ENCODE data around the gene RHBG. TPM values are rescaled to one million over a fixed set of nuclear protein-coding genes. Genes with fewer than 3 reads are reported as not detected.

Gene RHBG
- total RNA-seq, 2 experiments from 2014 or later: not detected

DNA sequence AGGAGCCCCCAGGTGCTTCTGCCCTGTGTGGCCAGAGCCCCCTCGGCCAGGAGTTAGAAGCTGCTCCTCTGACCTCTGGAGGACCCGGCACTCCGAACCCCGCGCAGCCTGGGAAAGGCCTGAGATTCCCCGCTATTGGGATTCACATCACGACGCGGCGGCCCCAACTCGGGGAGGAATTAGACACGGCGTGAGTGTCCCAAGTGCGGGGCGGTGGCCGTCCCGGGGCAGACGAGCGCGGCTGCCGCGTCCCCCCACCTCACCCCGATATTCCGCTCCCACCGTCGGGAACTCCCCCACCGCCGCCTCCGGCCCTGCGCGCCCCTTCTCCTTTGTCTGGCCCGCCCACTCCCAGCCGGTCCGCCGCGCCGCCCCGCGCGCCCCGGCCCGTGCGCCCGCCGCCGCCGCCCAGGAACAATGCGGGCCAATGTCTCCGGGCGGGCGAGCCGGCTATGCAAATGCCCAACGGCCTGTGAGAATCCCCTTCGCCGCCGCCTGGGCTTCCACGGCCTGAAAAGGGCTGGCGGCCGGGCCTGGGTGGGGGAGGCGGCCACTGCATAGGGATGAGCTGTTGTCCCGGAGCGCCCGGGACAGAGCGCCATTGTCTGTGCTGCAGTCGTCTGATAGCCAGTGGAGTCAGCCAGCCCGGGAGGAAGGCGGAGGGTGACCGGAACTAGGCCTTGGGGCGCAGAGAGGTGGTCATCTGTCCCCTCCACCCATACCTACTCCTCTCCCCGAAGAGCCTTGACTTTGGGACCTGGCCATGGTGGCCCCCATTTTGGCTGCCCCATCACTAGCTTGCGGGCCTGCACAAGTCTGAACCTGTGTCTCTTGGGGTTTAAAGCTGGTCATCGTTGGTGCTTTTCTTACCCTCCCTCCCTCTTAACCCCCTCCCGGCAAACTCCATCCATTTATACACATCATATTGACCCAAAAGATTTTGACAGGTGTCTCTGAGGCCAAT is 19.4 kb downstream of the RHBG start:
- no peak overlapping the region for H3K4me3 Mint-ChIP-seq
- intact Hi-C loops (cut with DNase I, micrococcal nuclease): no loop called here
- ChIA-PET POLR2A (interaction anchor here (0.6 kb wide), 1 partner anchor 25 kb away, joined by 3 read pairs; no protein-coding TSS in a partner anchor), CTCF (interaction anchor here (1.9 kb wide), 1 partner anchor 58 kb away, joined by 4 read pairs; no protein-coding TSS in a partner anchor)
- no peak overlapping the region for H3K4me3 ChIP-seq (ENCODE audit: low read length)
- H3K4me1 ChIP-seq (ENCODE audit: insufficient read depth, low read length): peaks cover 13% of the 10 kb centered on the region
- H3K27ac ChIP-seq (ENCODE audit: low read depth in 1 of 2, low read length in 2 of 2): no peak overlapping the region
- peaks cover 0 to 4% of the 10 kb centered on the region in 2 experiments for H3K9me3 ChIP-seq (ENCODE audit: control insufficient read depth in 1 of 2, insufficient read depth in 1 of 2, low read length in 2 of 2)
- no peaks in the 10 kb centered on the region for H3K9me3 Mint-ChIP-seq
- no peaks in the 10 kb centered on the region for H3K36me3 Mint-ChIP-seq (ENCODE audit: low read depth)
- no peaks in the 10 kb centered on the region for H3K36me3 ChIP-seq (ENCODE audit: insufficient read depth, low read length)
- peaks cover 20 to 23% of the 10 kb centered on the region in 2 experiments for H3K27me3 ChIP-seq (ENCODE audit: control insufficient read depth in 1 of 2, insufficient read depth in 2 of 2, low read length in 2 of 2)
- TF ChIP-seq, protein P1, sequence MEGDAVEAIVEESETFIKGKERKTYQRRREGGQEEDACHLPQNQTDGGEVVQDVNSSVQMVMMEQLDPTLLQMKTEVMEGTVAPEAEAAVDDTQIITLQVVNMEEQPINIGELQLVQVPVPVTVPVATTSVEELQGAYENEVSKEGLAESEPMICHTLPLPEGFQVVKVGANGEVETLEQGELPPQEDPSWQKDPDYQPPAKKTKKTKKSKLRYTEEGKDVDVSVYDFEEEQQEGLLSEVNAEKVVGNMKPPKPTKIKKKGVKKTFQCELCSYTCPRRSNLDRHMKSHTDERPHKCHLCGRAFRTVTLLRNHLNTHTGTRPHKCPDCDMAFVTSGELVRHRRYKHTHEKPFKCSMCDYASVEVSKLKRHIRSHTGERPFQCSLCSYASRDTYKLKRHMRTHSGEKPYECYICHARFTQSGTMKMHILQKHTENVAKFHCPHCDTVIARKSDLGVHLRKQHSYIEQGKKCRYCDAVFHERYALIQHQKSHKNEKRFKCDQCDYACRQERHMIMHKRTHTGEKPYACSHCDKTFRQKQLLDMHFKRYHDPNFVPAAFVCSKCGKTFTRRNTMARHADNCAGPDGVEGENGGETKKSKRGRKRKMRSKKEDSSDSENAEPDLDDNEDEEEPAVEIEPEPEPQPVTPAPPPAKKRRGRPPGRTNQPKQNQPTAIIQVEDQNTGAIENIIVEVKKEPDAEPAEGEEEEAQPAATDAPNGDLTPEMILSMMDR (IDR thresholded peaks at IDR 0.05): no peak
- peaks cover 54% of the 10 kb centered on the region for H3K27me3 Mint-ChIP-seq
- peaks cover 12% of the 10 kb centered on the region for H3K4me1 Mint-ChIP-seq (ENCODE audit: low read depth)
- ATAC-seq (ENCODE audit: poor library complexity) (no peak), DNase-seq (no peak)
- no peak overlapping the region for H3K27ac Mint-ChIP-seq

DNA sequence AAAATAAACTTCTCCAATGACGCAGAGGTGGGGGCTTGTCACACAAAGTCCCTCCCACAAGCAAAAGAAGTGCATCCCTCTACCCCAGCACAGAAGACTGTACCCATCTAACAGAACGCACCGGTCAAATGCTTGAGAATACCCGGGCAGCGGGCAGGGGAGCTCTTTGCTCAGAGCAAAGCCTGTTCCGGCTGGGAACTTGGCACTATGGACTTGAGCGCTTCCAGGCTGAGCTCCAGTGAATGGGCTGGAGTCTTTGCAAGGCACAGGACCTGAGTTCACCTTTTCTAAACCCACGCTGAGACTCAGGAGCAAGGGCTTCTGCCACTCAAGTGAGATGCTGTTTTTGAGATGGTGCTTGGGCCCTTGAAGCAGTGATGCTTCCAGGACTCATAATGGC is 20.3 kb downstream of the RHBG start:
- Histone ChIP-seq H3K27me3 (ENCODE audit: control insufficient read depth in 1 of 2, insufficient read depth in 2 of 2, low read length in 2 of 2) (peaks cover 20 to 23% of the 10 kb centered on the region in 2 experiments), H3K4me1 (ENCODE audit: insufficient read depth, low read length) (peaks cover 13% of the 10 kb centered on the region), H3K27ac (ENCODE audit: low read depth in 1 of 2, low read length in 2 of 2) (no peak overlapping the region), H3K4me3 (ENCODE audit: low read length) (no peak overlapping the region), H3K9me3 (ENCODE audit: control insufficient read depth in 1 of 2, insufficient read depth in 1 of 2, low read length in 2 of 2) (peaks cover 0 to 4% of the 10 kb centered on the region in 2 experiments), H3K36me3 (ENCODE audit: insufficient read depth, low read length) (no peaks in the 10 kb centered on the region)
- Mint-ChIP-seq H3K4me1 (ENCODE audit: low read depth) (peaks cover 12% of the 10 kb centered on the region), H3K9me3 (no peaks in the 10 kb centered on the region), H3K4me3 (no peak overlapping the region), H3K27ac (no peak overlapping the region), H3K27me3 (peaks cover 55% of the 10 kb centered on the region), H3K36me3 (ENCODE audit: low read depth) (no peaks in the 10 kb centered on the region)
- TF ChIP-seq, protein P1 (IDR thresholded peaks at IDR 0.05): no peak
- no peak for ATAC-seq (ENCODE audit: poor library complexity)
- ChIA-PET CTCF (interaction anchor here (1.9 kb wide), 1 partner anchor 57 kb away, joined by 4 read pairs; no protein-coding TSS in a partner anchor), POLR2A (no interaction called here)
- DNase-seq: no peak
- intact Hi-C loops (cut with DNase I, micrococcal nuclease): no loop called here

DNA sequence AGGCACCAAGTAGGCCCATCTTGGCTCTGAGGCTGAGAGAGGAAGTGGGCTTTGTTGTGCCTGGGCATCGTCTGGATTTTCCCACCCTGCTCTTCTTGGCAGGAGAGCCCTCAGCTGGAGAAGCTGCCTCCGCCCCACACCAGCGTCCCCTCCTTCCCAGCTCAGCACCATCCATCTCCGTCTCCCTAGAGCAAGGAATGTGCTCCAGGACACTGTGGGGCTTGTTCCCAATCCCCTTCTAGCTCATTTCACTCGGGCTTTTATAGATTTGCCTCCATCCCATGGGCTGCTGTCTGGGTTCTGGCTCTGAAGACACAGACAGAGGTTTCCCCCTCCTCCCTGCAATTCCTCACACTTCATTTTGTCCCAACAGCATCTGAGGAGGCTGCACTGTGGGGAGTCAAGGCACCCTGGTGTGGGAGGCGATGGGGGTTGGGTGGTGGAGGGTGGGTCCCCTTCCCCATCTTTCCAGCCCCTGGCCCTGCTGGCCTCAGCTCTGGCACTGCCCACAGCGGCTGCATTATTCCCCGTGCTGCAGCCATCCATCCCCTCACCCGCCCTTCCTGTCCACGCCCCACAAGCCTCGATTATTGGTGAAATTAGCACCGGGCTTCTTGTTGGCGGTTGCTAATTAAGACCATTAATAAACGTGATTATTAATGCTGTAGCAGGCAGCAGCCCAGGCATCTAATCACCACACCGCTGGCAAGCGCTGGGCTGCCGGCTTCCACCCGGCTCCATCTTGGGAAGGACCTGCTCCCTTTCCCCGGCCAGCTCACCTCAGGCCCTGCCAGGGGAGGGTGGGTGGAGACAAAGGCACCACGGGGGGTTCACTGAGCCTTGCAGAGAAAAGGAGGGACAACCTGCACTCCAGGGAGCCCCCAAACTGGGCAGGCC is 21.7 kb downstream of the RHBG start:
- no peaks in the 10 kb centered on the region for H3K36me3 ChIP-seq (ENCODE audit: insufficient read depth, low read length)
- H3K9me3 ChIP-seq (ENCODE audit: control insufficient read depth in 1 of 2, insufficient read depth in 1 of 2, low read length in 2 of 2): peaks cover 0 to 4% of the 10 kb centered on the region in 2 experiments
- Mint-ChIP-seq H3K9me3 (no peaks in the 10 kb centered on the region), H3K4me1 (ENCODE audit: low read depth) (peaks cover 9% of the 10 kb centered on the region), H3K4me3 (no peak overlapping the region), H3K27ac (no peak overlapping the region), H3K36me3 (ENCODE audit: low read depth) (no peaks in the 10 kb centered on the region), H3K27me3 (peaks cover 60% of the 10 kb centered on the region)
- intact Hi-C loops (cut with DNase I, micrococcal nuclease): no loop called here
- ATAC-seq (ENCODE audit: poor library complexity): no peak
- ChIA-PET POLR2A (no interaction called here), CTCF (interaction anchor here (0.8 to 1.9 kb wide), 2 partner anchors 54 to 55 kb away, joined by 3 to 4 read pairs; no protein-coding TSS in a partner anchor)
- TF ChIP-seq, protein P1 (IDR thresholded peaks at IDR 0.05): no peak
- H3K27ac ChIP-seq (ENCODE audit: low read depth in 1 of 2, low read length in 2 of 2): no peak overlapping the region
- peaks cover 8% of the 10 kb centered on the region for H3K4me1 ChIP-seq (ENCODE audit: insufficient read depth, low read length)
- no peak for DNase-seq
- peaks cover 20 to 23% of the 10 kb centered on the region in 2 experiments for H3K27me3 ChIP-seq (ENCODE audit: control insufficient read depth in 1 of 2, insufficient read depth in 2 of 2, low read length in 2 of 2)
- no peak overlapping the region for H3K4me3 ChIP-seq (ENCODE audit: low read length)

All from CD4-positive, alpha-beta T cell (primary cell).